Measurements from ENCODE around the gene GLT8D1. TPM values are rescaled to one million over a fixed set of nuclear protein-coding genes. Genes with fewer than 3 reads are reported as not detected.
"Not testable (repeated sequence)": the region's sequence is repeated elsewhere in the genome, so short reads cannot be mapped to it uniquely, and the experiment has no call there.

The GLT8D1 gene
- total RNA-seq, 4 donors from 2014 or later: 27.4 to 41.9 (median 35.9) TPM

DNA sequence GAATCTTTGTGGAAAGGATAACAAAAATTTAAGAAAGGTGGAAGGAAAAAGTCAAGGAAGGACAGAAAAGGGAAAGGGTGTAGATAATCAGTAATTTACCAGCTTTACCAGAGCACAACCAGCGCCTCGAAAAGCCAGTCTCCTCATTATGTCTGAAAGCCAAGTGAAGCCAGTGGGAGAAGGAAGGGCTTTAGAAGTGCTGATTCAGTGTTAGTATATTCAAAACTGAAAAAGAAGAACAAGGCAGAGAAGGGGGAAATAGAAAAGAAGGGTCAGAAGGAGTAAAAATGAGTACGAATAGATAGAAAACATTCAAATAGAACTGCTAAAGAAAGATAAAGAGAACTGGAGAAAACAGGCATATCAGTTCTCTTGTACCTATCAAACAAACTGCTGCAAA lies 24.0 kb downstream of the GLT8D1 start:
- intact Hi-C loops (cut with DNase I; ENCODE audit: low total_unique reads): loop anchor here (10.0 kb wide), 1 partner anchor 227 kb away; the partner anchor contains the start of genes NISCH and TNNC1
- TF ChIP-seq POLR2A (IDR thresholded peaks at IDR 0.05): no peak
- TF ChIP-seq, protein P1, sequence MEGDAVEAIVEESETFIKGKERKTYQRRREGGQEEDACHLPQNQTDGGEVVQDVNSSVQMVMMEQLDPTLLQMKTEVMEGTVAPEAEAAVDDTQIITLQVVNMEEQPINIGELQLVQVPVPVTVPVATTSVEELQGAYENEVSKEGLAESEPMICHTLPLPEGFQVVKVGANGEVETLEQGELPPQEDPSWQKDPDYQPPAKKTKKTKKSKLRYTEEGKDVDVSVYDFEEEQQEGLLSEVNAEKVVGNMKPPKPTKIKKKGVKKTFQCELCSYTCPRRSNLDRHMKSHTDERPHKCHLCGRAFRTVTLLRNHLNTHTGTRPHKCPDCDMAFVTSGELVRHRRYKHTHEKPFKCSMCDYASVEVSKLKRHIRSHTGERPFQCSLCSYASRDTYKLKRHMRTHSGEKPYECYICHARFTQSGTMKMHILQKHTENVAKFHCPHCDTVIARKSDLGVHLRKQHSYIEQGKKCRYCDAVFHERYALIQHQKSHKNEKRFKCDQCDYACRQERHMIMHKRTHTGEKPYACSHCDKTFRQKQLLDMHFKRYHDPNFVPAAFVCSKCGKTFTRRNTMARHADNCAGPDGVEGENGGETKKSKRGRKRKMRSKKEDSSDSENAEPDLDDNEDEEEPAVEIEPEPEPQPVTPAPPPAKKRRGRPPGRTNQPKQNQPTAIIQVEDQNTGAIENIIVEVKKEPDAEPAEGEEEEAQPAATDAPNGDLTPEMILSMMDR (IDR thresholded peaks at IDR 0.05): no peak
- 76 to 78% methylated on average over 3 of the region's 3 CpGs for WGBS, 2 donors
- no peak for DNase-seq (ENCODE audit: low spot score in 2 of 2)
- H3K4me3 ChIP-seq (ENCODE audit: low read depth, poor library complexity, severe bottlenecking): no peak overlapping the region

DNA sequence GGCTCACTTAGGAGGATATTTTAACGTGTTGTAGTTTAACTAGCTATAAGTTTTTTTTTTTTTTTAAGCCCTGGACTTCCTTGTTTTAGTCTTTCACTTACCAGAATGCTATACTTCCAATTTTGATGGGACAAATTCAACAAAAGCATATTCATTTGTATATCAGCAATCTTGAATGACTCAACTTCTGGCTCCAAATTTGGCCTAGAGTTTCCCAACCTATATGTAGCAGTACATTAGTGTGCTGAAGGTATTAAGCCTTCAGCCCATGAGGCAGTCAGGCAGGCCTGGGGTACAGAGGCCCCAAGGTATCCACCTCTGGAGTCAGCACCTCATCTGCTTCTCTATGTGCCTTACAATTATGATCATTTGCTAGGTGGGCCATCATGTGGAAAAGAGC lies 25.8 kb downstream of the GLT8D1 start:
- no peak for TF ChIP-seq POLR2A (IDR thresholded peaks at IDR 0.05)
- TF ChIP-seq, protein P1 (IDR thresholded peaks at IDR 0.05): no peak
- 45 to 49% methylated on average over 1 of the region's 1 CpG for WGBS, 2 donors
- intact Hi-C loops (cut with DNase I; ENCODE audit: low total_unique reads): loop anchor here (10.0 kb wide), 1 partner anchor 225 kb away; the partner anchor contains the start of genes NISCH and TNNC1
- no peak overlapping the region for H3K4me3 ChIP-seq (ENCODE audit: low read depth, poor library complexity, severe bottlenecking)
- no peak for DNase-seq (ENCODE audit: low spot score in 2 of 2)

DNA sequence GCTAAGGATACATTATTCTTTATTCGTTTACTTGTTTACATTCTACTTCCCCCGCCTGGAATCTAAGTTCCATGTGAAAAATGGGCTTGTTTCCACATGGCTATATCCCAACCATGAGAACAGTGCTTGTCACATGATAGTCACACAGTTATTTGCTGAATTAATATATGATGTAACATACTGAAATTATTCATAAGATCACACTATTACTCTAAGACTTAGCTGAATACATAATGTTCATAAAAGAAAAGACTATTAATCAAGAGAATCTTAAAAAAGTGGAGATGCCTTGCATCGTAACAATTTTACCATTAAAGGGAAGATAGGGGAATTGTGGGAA lies 26.4 kb downstream of the GLT8D1 start:
- 64 to 73% methylated on average over 3 of the region's 3 CpGs for WGBS, 2 donors
- no peak overlapping the region for H3K4me3 ChIP-seq (ENCODE audit: low read depth, poor library complexity, severe bottlenecking)
- no peak for DNase-seq (ENCODE audit: low spot score in 2 of 2)
- TF ChIP-seq POLR2A (IDR thresholded peaks at IDR 0.05): no peak
- TF ChIP-seq, protein P1 (IDR thresholded peaks at IDR 0.05): no peak
- intact Hi-C loops (cut with DNase I; ENCODE audit: low total_unique reads): no loop called here

DNA sequence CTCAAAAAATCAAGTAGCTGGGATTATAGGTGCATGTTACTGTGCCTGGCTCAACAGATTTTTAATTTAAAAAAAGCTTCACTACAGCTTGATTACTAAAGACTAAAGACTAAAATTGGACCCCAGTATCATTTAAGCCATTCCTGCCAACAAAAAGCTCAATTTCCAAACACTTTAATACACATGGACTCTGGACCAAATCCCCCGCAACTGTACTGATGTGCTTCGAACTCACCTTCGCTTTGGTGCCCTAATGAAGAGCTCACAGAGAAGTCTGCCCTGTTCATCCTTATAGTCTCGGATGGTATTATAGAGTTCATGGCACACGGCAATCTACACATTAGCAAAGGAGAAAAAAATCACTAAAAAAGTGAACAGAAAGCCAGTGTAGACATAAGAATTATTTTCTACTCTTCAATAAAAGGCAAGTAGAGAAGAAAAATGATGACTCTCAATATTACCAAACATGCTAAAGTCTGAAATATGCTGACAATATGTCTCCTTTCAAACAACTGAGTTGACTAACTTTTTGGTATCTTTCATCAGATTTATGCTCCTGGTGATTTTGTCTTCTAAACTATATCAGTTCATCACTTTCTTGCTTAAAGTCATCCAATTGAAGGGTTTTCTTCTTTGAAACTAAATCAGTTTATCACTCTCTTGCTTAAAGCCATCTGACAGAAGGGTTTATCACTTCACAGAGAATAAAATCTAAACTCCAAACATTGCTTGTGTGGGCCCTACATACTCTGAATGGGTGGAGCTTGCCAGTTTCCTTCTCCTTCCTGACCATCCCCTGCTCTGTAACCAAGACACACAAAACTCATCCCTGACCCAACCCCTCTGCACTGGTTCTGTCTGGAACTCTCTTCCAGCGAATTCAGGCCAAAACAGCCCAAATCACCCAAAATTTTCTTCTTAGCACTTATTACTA lies 27.1 kb downstream of the GLT8D1 start:
- intact Hi-C loops (cut with DNase I; ENCODE audit: low total_unique reads): no loop called here
- WGBS, 2 donors: 93 to 94% methylated on average over 6 of the region's 6 CpGs
- TF ChIP-seq, protein P1 (IDR thresholded peaks at IDR 0.05): no peak
- no peak for TF ChIP-seq POLR2A (IDR thresholded peaks at IDR 0.05)
- DNase-seq (ENCODE audit: low spot score in 2 of 2): no peak
- H3K4me3 ChIP-seq (ENCODE audit: low read depth, poor library complexity, severe bottlenecking): no peak overlapping the region

DNA sequence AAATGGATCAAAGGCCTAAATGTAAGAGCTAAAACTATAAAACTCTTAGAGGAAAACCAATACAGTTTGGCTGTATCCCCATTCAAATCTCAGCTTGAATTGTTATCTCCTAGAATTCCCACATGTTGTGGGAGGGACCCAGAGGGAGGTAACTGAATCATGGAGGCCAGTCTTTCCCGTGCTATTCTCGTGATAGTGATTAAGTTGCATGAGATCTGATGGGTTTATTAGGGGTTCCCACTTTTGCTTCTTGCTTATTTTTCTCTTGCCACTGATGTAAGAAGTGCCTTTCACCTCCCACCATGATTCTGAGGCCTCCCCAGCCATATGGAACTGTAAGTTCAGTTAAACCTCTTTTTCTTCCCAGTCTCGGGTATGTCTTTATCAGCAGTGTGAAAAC lies 29.4 kb downstream of the GLT8D1 start:
- 86 to 88% methylated on average over 3 of the region's 3 CpGs for WGBS, 2 donors
- intact Hi-C loops (cut with DNase I; ENCODE audit: low total_unique reads); DNase-seq (ENCODE audit: low spot score in 2 of 2): not testable (repeated sequence)

DNA sequence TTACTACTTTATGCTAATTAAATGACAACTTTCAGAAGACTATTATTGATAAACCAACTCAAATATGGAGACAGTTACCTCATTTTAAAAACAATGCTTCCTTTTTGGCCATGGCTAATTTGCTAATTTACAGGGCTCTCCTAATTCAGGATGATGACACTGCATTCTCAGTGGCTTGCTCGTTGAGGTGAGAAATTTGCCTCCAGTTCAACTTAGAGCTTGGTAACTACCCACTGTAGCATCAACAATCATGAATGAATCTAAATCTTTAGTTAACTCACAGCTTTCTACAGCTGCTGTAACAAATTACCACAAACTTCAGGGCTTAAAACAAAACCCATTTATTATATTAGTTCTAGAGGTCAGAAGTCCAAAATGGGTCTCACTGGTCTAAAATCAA lies 33.9 kb downstream of the GLT8D1 start:
- TF ChIP-seq, protein P1 (IDR thresholded peaks at IDR 0.05): no peak
- no peak for TF ChIP-seq POLR2A (IDR thresholded peaks at IDR 0.05)
- no peak for DNase-seq (ENCODE audit: low spot score in 2 of 2)
- WGBS, 2 donors: 56 to 65% methylated on average over 1 of the region's 1 CpG
- no peak overlapping the region for H3K4me3 ChIP-seq (ENCODE audit: low read depth, poor library complexity, severe bottlenecking)
- intact Hi-C loops (cut with DNase I; ENCODE audit: low total_unique reads): no loop called here

More for the DNA sequence above, 29.4 kb downstream of the GLT8D1 start:
- H3K4me3 ChIP-seq (ENCODE audit: low read depth, poor library complexity, severe bottlenecking): not testable (repeated sequence)
